GM12873 (cell line): ENCODE data around the gene TTC3.

Experiments
- CTCF ChIP-seq: IDR thresholded peaks from 2 replicates; pipeline ENCODE4 v1.5.1; 2012; ENCODE audit warnings: low read depth, mild to moderate bottlenecking, moderate library complexity, low read length, control low read depth; ENCODE audit not compliant: insufficient read depth; ENCODE audit errors: missing control alignments

TTC3 gene

GRCh38 chr21:37036177-37036576, 36.9 kb upstream of the TTC3 start:
- TF ChIP-seq CTCF = no peak

- no peak for TF ChIP-seq CTCF
These were observed 33.5 kb upstream of the TTC3 start for GRCh38 chr21:37039411-37040075.

- TF ChIP-seq CTCF = no peak
These were observed 32.8 kb upstream of the TTC3 start for GRCh38 chr21:37040212-37040611.

GRCh38 chr21:37041706-37042271, 31.3 kb upstream of the TTC3 start:
- TF ChIP-seq CTCF = no peak

- TF ChIP-seq CTCF = no peak
These were observed 29.2 kb upstream of the TTC3 start for GRCh38 chr21:37043818-37044217.

GRCh38 chr21:37044643-37045042, 28.4 kb upstream of the TTC3 start:
- TF ChIP-seq CTCF = no peak

- no peak for TF ChIP-seq CTCF
These were observed 27.9 kb upstream of the TTC3 start for GRCh38 chr21:37045149-37045548.
